Thyroid gland (tissue), 4 donors: ENCODE results near the gene PPP1R12A.

Experiments
- POLR2A ChIP-seq, 2 donors: fragments of 450-650 bp; IDR thresholded peaks; one replicate each; pipeline ENCODE4 v1.6.1; 2017; ENCODE audit warnings: antibody characterized with exemption in 2 of 2, mild to moderate bottlenecking in 2 of 2, moderate library complexity in 1 of 2
- TF ChIP-seq, protein P1 (sequence below), 6 experiments: fragments of 200-600 bp in 3 of 6; fragments of 450-650 bp in 3 of 6; sonication (generic) in 3 of 6; IDR thresholded peaks; one replicate each; pipeline ENCODE4 v1.5.1; 2016 to 2019; ENCODE audit warnings: antibody characterized with exemption in 6 of 6, mild to moderate bottlenecking in 2 of 6, inconsistent platforms in 1 of 6, moderate library complexity in 1 of 6

DNA sequence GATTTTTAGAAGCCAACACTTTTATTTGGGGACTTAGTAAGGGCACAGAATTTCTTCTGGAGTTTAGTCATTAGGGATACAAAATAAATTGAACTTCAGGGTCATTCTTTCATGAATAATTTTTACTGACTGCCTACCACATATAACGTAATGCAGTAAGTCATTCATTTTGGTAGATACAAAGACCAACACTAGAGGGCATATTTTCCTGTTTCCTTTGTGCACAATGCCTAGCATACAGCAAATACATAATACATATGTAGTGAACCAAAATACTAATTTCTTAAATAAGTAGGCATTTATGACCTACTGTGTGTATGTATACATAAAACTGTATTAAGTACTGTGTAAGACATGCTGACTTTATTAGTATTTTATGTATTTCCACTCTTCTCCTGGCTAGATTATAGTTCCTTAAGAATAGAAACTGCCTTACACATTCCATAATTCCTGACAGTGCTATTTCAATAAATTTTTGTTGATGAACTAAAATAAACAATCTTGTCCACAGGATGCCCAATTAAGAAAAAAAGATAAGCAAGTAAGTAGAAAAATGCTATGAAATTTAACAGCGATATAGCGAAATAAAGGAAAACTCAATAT lies 47.9 kb downstream of the PPP1R12A start:
- TF ChIP-seq, protein P1, sequence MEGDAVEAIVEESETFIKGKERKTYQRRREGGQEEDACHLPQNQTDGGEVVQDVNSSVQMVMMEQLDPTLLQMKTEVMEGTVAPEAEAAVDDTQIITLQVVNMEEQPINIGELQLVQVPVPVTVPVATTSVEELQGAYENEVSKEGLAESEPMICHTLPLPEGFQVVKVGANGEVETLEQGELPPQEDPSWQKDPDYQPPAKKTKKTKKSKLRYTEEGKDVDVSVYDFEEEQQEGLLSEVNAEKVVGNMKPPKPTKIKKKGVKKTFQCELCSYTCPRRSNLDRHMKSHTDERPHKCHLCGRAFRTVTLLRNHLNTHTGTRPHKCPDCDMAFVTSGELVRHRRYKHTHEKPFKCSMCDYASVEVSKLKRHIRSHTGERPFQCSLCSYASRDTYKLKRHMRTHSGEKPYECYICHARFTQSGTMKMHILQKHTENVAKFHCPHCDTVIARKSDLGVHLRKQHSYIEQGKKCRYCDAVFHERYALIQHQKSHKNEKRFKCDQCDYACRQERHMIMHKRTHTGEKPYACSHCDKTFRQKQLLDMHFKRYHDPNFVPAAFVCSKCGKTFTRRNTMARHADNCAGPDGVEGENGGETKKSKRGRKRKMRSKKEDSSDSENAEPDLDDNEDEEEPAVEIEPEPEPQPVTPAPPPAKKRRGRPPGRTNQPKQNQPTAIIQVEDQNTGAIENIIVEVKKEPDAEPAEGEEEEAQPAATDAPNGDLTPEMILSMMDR (IDR thresholded peaks at IDR 0.05): peak in 4 of 6 experiments; percentile 24 to 55 (median 52)
- no peak for TF ChIP-seq POLR2A (IDR thresholded peaks at IDR 0.05)
